Ishikawa (cell line): Measurements from ENCODE around the gene MON1A.

Experiments
- CEBPB ChIP-seq: IDR thresholded peaks from 2 replicates; pipeline ENCODE4 v1.6.1; 2012
- EP300 ChIP-seq: IDR thresholded peaks from 2 replicates; pipeline ENCODE4 v1.6.1; 2012; ENCODE audit warnings: borderline replicate concordance
- MAX ChIP-seq: IDR thresholded peaks from 2 replicates; pipeline ENCODE4 v1.6.1; 2012
- RAD21 ChIP-seq: IDR thresholded peaks from 2 replicates; pipeline ENCODE4 v1.6.1; 2012; ENCODE audit warnings: low read depth
- REST ChIP-seq: IDR thresholded peaks from 2 replicates; pipeline ENCODE4 v1.6.1; 2012; ENCODE audit warnings: low read depth, mild to moderate bottlenecking
- TAF1 ChIP-seq: IDR thresholded peaks from 2 replicates; pipeline ENCODE4 v1.6.1; 2012; ENCODE audit warnings: low read depth, mild to moderate bottlenecking

GRCh38 chr3:49869525-49870126 is 60.0 kb downstream of the MON1A start, which contains the start of gene CAMKV:
- peak; percentile 42 for TF ChIP-seq MAX
- no peak for TF ChIP-seq CEBPB
- TF ChIP-seq REST: 0 out of 2 replicates have a peak, but pooled peaks have one; percentile 28
- TF ChIP-seq TAF1: no peak
- no peak for TF ChIP-seq RAD21
- TF ChIP-seq EP300: no peak
